22Rv1 (cell line): ENCODE measurements around the gene SHISA5.
"Not testable (repeated sequence)": the region's sequence is repeated elsewhere in the genome, so short reads cannot be mapped to it uniquely, and the experiment has no call there.

Experiments used
- H3K27ac ChIP-seq: fragments of 450-650 bp; 2 replicates; pipeline ENCODE4 v1.5.1; 2017
- CTCF ChIP-seq: fragments of 450-650 bp; IDR thresholded peaks from 2 replicates; pipeline ENCODE4 v1.5.1; 2017; ENCODE audit warnings: mild to moderate bottlenecking
- ZFX ChIP-seq: fragments of 450-650 bp; IDR thresholded peaks from 2 replicates; pipeline ENCODE4 v1.6.1; 2017; ENCODE audit warnings: antibody characterized with exemption, borderline replicate concordance

Gene SHISA5

GRCh38 chr3:48543271-48543866 is 39.4 kb upstream of the SHISA5 start:
- TF ChIP-seq CTCF = no peak
- TF ChIP-seq ZFX = no peak
- no peak overlapping the region for H3K27ac ChIP-seq

GRCh38 chr3:48538451-48538850 is 34.5 kb upstream of the SHISA5 start:
- H3K27ac ChIP-seq = no peak overlapping the region

GRCh38 chr3:48536785-48537184 is 32.8 kb upstream of the SHISA5 start:
- H3K27ac ChIP-seq = no peak overlapping the region
- TF ChIP-seq ZFX (no peak), CTCF (no peak)

More at GRCh38 chr3:48538451-48538850, 34.5 kb upstream of the SHISA5 start:
- TF ChIP-seq CTCF = no peak
- no peak for TF ChIP-seq ZFX

GRCh38 chr3:48536116-48536515 is 32.1 kb upstream of the SHISA5 start:
- H3K27ac ChIP-seq = no peak overlapping the region
- TF ChIP-seq CTCF (no peak), ZFX (no peak)

GRCh38 chr3:48535578-48535977 is 31.6 kb upstream of the SHISA5 start:
- no peak overlapping the region for H3K27ac ChIP-seq
- TF ChIP-seq CTCF (no peak), ZFX (no peak)

- TF ChIP-seq CTCF (no peak), ZFX (no peak)
- no peak overlapping the region for H3K27ac ChIP-seq
Observed at GRCh38 chr3:48532977-48533337, 29.0 kb upstream of the SHISA5 start.

- TF ChIP-seq ZFX (no peak), CTCF (no peak)
- no peak overlapping the region for H3K27ac ChIP-seq
Observed at GRCh38 chr3:48532271-48532976, 28.4 kb upstream of the SHISA5 start.

GRCh38 chr3:48530701-48531100 is 26.7 kb upstream of the SHISA5 start:
- not testable (repeated sequence) for H3K27ac ChIP-seq
